ENCODE results near the gene MUC5AC.

GRCh38 chr11:1139441-1140083, 18.2 kb upstream of the MUC5AC start:
- no peak for TF ChIP-seq CTCF (IDR thresholded peaks at IDR 0.05)
- no peak for TF ChIP-seq POLR2AphosphoS5 (IDR thresholded peaks at IDR 0.05)
